Adrenal gland (tissue), 5 donors: ENCODE data around the gene INPP5A.

Source experiments
- POLR2A ChIP-seq, 2 donors: fragments of 450-650 bp; IDR thresholded peaks; one replicate each; pipeline ENCODE4 v1.6.1; 2017; ENCODE audit warnings: antibody characterized with exemption in 2 of 2, mild to moderate bottlenecking in 2 of 2, moderate library complexity in 1 of 2
- TF ChIP-seq, protein P1 (sequence below), 6 experiments: fragments of 450-650 bp in 4 of 6; fragments of 200-600 bp in 2 of 6; sonication (generic) in 1 of 6; IDR thresholded peaks; 1 replicate in 5 of 6; 2 replicates in 1 of 6; pipeline versions ENCODE4 v1.5.1 to v1.8.0; 2016 to 2021; ENCODE audit warnings: antibody characterized with exemption in 6 of 6, mild to moderate bottlenecking in 2 of 6, moderate library complexity in 1 of 6
- donor health status: DM: no; HTN: no; CAD: no.

- no peak for TF ChIP-seq POLR2A (IDR thresholded peaks at IDR 0.05)
- TF ChIP-seq, protein P1, sequence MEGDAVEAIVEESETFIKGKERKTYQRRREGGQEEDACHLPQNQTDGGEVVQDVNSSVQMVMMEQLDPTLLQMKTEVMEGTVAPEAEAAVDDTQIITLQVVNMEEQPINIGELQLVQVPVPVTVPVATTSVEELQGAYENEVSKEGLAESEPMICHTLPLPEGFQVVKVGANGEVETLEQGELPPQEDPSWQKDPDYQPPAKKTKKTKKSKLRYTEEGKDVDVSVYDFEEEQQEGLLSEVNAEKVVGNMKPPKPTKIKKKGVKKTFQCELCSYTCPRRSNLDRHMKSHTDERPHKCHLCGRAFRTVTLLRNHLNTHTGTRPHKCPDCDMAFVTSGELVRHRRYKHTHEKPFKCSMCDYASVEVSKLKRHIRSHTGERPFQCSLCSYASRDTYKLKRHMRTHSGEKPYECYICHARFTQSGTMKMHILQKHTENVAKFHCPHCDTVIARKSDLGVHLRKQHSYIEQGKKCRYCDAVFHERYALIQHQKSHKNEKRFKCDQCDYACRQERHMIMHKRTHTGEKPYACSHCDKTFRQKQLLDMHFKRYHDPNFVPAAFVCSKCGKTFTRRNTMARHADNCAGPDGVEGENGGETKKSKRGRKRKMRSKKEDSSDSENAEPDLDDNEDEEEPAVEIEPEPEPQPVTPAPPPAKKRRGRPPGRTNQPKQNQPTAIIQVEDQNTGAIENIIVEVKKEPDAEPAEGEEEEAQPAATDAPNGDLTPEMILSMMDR (IDR thresholded peaks at IDR 0.05): no peak
These were observed 33.4 kb downstream of the INPP5A start for GRCh38 chr10:132570771-132571649.
